NK-92 (cell line): ENCODE measurements around the gene PLA2G2F.

ENCODE experiments used
- DNase-seq: peaks from one replicate; lab custom pipeline; 2025; ENCODE audit not compliant: unreplicated experiment; lab: John Stamatoyannopoulos, UW

Gene PLA2G2F

DNA sequence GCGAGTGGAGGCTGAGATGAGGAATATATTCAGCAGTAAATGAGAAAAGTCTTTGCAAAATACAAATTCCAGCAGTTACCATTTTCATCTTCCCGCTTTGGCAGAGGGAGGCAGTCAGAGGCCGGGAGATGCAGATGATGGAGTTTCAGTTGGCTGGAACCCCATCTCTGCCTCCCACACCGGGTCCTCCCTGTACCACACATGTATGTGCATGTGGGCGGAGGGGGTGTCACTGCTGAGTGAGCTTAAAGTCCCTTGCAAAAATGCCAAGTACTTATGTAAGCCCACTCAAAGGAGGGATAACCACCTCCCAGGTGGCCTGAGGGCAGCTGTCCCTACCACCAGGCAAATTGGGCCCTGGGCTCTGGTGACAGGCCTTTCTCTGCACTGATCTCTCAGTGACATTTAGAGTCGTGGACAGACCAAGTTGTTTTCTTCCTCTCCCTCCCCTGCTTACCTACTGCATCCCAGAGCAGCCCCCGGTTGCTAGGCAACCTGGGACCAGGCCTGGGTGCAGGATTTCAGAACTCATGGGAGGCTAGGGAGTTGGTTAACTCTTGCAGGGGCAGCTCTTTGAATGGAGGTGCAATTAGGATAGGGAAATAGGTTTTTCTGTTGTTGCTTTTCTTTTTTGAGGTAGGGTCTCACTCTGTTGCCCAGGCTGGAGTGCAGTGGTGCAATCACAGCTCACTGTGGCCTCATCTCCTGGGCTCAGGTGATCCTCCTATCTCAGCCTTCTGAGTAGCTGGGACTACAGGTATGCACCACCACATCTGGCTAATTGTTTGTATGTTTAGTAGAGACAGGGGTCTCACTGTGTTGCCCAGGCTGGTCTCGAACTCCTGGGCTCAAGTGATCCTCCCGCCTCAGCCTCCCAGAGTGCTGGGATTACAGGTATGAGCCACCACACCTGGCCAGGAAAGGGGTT lies 29.7 kb downstream of the PLA2G2F start:
- no peak for DNase-seq

DNA sequence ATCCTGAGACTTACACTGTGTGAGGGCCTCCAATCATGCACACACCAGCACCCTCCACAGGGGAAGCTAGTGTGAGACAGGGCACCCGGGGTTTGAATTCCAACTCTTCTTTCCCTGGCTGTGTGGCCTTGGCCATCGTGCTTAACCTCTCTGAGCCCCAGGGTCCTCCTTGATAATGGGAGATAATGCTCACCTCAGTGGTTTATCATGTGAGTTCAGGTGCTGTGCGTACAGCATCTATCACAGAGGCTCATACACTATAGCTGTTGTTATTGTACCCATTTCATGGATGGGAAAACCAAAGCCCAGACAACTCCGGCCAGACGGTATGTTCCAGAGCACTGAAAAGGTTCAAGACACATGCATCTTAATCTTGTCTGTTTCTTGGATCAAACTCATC lies 30.8 kb downstream of the PLA2G2F start:
- no peak for DNase-seq

DNA sequence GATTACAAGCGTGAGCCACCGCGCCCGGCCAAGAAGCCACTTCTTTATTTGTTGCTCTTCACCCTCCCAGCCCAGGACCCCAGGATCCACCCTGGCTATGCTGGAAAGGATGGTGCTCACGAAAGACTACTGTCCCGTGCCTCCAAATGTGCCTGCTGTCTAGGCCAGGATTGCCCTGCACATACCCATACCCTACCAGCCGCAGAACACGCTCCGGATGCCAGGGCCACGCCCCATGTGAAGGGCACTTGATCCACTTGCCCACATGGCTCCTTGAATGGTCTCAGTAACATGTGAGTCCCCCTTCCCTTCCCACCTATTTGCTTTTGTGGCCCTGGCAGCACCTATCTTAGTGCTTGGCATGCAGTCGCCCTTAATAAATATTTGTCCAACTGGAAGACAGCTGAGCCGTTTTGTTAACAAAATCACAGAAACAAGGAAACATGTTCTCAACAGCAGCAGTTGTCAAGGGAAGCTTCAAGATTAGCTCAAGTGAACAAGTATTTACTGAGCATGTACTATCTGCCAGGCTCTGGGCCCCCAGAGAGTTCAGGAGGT lies 33.0 kb downstream of the PLA2G2F start:
- no peak for DNase-seq

DNA sequence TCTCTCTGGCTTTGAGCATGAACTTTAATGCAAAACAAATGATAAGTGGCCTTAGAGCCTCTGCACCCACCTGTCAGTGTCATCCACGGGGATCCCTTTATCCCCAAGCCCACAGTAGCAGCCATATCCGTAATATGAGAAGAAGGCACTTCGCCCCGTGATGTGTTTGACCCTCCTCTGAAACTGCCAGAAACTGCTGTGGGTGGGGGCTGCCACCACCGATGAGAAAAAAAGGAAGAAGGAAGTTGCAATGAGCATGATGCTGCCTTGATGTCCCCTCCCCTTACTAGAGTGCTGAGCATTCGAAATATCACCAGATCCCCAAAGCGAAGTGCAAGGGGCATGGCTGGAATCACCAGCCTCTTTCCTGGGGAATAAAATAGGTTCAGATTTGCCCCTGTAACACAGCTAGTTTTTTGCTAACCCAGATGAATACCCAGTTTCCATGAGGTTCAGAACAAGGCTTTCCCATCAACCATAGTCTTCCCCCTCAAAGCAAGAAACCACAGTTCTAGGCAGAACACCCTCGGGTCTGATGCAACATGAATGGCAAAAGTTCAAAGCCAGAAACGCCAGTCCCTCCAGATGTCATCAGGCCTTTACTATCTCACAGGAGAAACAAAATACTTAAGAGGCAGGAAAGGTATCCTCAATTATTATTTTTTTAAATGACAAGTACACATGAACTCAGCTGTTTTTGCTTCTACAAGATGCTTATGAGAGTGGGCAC lies 36.0 kb downstream of the PLA2G2F start:
- no peak for DNase-seq

DNA sequence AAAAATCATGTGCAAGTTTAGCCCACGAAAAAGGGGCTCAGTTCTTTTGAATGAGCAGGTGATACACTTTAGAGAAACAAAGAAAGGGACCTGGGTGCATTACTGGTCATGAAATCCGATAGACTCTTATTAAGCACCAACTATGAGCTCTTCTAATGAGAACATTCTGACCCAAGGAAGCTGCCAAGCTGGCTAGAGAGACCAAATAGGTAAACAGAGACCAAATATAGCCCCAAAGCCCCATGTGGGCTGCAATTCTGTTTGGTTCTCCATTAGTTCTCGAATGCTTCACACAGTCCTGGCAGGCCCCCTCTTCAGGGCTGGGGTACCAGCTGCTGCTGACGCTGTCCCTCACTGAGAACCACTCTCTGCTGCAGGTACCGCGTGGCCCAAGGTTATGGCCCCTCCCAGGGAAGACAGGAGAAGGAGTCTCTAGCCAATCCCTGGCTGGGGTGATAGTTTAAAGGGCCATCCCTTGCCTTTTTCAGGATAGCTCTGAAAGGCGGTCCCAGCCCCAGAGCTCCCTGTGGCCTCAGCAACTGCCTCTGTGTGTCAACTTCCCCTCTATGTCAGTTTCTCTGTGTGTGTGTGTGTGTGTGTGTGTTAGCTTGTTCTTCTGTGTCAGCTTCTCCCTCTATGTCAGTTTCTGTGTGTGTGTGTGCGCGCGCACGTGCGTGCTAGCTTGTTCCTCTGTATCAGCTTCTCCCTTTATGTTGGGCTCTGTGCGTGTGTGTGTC lies 39.7 kb downstream of the PLA2G2F start:
- DNase-seq = no peak

DNA sequence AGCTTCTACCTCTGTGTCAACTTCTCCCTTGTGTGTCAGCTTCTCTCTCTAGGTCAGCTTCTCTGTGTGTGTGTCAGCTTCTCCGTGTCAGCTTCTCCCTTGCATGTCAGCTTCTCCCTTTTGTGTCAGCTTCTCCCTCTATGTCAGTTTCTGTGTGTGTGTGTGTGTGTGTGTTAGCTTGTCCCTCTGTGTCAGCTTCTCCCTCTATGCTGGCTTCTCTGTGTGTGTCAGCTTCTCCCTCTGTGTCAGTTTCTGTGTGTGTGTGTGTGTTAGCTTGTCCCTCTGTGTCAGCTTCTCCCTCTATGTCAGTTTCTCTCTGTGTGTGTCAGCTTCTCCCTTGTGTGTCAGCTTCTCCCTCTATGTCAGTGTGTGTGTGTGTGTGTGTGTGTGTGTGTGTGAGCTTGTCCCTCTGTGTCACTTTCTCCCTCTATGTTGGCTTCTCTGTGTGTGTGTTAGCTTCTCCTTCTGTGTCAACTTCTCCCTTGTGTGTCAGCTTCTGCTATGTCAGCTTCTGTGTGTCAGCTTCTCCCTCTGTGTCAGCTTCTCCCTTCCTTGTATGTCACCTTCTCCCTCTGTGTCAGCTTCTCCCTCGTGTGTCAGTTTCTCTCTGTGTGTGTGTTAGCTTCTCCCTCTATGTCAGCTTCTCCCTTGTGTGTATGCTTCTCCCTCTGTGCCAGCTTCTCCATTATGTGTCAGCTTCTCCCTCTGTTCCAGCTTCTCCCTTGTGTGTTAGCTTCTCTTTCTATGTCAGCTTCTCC lies 40.4 kb downstream of the PLA2G2F start:
- no peak for DNase-seq

DNA sequence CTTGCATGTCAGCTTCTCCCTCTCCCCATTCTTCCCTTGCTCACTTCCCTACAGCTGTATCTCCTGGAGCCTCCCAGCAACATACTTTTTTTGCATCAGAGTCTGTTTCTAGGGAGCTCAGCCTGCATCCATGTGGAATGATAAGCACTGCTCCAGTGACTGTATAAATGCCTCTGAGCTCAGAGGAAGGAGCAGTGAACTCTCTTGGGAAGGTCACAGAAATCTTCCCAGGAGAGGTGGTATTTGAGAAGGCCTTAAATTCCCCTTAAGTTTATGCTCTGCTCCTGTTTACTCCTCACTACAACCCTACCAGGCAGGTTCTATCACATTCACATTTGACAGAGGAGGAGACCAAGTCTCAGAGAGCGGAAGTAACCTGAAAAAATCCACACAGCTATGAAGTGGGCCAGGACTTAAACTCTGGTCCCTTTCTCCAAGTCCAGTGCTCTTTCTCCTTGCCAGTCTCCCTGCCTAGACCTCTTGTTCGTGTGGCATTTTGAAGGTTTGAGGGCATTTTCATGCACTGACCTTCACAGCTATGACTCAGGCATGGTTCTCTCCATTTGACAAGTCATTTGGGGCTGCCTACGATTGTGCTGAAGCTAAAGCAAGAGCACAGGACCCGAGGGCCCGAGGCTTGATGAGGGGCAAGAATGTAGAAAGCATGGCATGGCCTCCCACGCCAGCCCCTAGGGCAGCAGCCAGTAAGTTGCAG lies 41.2 kb downstream of the PLA2G2F start:
- DNase-seq = no peak

DNA sequence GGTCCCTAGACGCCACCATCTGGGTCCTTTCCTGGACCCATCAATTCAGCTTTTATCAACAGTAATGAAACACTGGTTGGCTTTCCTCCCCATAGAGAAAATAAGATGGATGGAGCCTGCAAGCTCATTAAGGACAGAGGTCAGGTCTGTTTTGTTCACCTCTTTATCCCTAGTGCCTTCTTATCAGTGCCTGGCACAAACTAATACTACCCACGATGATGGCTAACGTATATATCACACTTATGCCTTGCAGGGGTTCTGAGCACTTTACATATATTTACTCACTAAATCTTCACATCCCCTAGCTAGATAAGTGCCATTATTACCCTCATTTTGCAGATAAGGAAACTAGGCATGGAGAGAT lies 41.7 kb downstream of the PLA2G2F start:
- no peak for DNase-seq

DNA sequence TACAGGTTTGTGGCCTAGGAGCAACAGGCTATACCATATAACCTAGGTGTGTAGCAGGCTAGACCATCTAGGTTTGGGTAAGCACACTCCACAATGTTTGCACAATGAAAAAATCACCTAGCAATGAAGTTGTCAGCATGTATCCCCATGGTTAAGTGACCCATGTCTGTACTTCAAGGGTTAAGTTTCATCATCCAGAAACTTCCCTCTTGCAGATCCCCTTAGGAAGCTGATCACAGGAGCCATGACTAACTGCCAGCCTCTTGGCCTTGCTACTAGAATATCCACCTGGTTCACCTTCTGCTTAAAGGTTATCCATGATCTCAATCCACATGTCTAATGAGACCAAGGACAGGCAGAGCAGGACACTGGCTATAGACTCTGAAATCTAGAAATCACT lies 43.3 kb downstream of the PLA2G2F start:
- DNase-seq = no peak

DNA sequence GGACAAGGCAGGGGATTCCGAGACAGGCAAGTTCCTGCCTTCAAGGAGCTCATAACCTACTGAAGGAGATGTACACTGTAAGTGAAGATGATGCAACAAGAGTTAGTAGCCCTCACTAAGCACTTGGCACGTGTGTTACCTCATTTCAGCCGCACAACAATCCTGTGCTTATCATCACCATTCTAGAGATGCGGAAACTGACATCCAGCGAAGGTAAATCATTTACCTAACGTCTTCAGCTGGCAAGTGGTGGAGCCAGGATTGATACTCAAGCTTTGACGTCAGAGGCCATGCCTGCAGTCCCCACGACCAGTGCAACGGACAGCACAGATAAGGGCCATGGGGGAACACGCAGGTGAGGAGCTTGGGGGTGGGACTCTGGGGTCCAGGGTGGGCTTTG lies 43.9 kb downstream of the PLA2G2F start:
- no peak for DNase-seq

DNA sequence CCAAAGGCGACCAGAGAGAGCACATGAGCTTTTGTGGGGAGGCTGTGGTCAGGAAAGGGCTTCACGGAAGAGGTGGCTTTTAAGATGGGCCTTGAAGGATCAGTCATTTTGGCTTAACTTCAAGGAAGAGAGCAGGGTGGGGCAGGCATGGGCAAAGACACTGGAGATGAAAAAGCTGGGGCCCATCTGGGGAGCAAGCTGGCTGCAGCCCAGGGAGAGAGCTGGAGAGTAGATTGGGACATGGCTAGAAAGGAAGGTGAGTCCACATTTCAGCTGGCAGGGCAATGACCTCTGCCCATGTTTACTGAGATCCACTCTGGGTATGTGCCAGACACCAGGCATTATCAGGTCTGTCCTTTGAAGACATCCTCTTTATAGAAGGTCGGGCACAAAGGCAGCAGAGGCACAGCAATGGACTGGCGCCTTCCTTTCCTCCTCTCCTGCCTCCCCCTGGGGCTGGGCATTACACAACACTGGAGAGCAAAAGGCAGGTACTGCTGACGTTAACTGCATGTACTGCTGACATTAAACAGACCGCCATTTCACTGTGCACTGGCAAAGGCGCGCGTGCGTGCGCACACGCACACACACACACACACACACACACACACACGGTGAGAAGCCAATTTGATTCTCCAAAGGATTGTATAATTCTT lies 44.6 kb downstream of the PLA2G2F start:
- DNase-seq = no peak

DNA sequence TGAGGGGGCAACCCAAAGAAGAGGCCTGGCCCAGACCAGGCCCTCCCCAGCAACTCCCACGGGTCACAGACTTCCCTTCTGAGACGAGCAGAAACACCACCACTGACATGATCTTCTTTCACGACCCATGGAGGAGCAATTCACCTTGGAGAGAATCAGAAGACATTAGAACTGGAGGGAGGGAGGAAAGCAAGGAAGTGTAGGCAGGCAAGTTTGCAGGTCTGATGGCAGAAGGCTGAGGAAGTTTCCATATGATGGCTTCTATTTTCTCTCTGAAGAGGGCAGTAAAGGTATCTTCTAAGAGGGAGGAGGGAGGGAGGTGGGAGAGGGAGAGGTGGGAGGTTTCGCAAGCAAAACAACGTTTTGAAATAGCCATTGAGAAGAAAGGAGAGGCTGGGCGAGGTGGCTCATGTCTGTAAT lies 45.4 kb downstream of the PLA2G2F start:
- no peak for DNase-seq

DNA sequence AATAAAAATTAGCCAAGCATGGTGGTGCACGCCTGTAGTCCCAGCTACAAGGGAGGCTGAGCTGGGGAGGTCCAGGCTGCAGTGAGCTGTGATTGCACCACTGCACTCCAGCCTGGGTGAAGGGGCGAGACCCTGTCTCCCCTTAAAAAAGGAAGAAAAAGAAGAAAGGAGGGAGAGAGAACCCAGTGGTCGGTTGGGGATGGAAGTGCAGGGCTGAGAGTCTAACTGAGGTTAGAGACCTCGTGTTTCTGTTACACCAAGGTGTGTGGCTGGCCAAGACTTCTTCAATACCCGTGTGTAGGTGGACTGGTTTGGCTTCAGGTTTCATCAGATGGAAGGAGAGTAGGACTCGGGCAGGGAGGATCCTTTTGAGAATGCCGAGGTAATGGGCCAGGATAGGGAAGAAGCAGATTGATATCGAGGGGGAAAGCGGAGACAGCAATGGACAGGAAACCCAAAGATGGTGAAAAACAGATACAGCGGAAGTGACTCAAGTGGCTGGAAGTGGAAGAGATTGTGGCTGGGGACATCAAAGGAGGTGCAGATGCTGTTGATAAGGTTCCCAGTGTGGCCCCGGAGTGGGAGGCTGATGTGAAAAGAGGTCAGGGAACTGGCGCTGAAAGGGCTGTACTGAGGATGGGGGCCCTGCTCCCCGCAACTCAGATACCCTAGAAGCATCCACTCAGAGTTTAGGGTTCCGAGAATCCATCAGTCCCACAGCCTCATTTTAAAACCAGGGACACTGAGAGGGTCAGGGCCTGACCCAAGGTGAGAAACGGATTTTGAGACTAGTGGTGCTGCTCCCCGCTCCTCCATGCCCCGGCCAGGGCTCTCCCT lies 46.1 kb downstream of the PLA2G2F start:
- DNase-seq = no peak

DNA sequence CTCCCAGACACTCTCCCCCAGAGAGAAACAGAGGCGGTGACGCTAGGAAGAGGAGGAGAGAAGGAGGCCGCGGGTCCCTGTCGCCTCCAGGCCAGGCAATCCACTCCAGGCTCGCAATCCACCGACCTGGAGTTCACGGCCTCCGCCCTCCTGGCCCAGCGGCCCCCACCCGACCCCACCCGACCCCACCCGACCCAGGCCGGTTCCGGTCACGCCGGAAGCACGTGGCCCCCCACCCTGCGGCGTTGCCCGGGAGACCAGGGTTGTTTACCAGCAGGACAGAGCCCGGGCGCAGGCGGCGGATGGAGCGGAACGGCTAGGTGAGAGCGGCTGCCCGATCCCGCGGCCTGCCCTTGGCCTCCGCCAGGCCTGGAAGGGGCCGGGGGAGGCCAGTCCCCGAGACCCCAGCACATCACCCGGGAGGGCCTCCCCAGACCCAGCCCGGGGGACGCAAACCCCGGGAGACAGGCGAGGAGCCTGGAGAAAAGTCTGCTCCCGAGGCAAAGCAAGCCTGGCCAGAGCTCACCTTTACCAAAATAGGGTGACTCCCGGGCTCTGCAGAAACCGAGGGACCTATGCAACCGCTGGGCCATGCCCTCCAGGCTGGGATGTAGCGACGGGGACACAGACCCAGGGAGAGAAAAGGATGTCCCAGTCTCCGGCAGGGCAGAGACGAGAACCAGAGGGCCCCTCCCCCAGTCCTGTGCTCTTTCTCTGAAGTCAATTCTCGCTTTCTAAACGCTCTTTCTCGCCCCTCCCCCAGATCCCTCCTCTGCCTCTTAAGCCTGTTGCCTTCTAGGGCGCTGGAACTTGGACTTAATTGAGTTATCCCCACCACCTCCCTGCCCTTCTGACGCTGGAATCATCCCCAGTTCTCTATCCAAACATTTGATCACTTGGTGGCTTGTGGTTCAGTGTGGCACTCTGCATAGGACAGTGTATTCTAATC lies 47.0 kb downstream of the PLA2G2F start, which contains the start of the genes PLA2G2C and UBXN10:
TSS of gene PLA2G2C (minus strand) at position 685 of the 949 bp plus-strand sequence. CDS start 9,155 bp downstream, outside the sequence.
TSS of gene UBXN10 (plus strand) at position 263 of the 949 bp plus-strand sequence. CDS start 4,466 bp downstream, outside the sequence.
- DNase-seq = no peak

DNA sequence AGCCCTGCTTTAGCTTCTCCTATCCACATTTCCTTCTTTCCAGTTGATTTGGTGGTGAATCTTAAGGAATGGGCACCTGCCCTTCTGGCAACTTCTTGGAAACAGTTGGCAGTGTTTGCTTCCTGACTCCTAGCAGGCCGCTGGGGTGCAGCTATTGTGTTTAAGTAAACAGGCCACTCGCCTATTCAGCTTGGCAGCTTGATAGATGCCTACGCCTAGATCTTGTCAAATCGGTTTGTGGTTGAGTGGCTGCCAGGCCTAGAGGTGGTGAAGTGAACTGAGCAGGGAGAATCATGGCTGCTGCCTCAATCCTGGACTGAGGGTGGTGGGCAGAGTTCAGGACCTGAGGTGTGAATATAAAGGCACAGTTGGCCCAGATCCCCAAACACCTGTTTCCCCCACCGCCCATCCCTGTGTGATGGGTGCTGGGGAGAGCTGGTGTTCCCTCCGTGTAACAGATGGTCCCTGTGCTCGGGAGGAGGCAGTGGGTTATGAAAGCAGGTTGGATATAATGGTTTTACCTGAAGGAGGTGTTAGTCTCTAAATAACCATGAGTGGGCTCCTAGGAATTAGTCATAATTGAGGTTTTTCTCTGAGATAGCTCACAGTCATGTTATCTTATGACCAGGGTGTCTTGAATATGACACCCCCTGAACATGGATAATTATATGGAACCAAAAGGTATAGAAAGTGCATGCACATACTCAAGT lies 48.1 kb downstream of the PLA2G2F start:
- DNase-seq = no peak

DNA sequence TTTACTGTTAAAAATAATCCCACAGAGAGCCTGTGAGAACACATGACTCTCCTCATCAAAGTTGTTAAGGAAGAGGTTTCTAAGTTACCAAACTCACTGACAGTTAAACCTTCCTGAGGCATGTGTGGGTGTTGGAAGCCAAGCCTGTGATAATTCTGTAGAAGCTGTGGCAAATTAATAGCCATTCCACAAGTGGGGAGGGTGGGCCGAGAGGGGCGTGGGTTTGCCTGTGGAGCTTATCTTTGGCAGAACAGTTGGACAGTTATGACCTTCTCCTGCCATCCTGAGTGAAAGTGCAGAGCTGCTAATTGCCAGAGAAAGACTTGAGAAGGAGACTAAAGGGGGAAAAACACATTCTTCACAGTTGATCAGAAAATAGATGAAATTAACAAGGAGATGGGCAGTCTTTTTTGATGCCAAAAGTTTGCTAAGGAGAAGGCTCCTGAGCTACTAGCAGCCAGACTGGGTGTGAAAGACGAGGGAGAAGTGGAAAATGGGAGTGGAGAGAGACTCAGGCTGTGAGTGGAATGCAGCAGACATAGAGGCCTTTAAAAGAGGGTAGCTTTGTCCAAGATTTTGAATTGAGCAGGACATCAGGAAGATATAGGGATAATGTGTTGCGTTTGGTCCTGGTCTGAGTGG lies 48.8 kb downstream of the PLA2G2F start:
- no peak for DNase-seq
